ENCODE results near the gene NPAS3. TPM values are rescaled to one million over a fixed set of nuclear protein-coding genes. Genes with fewer than 3 reads are reported as not detected.

The NPAS3 gene
- total RNA-seq, 2 donors from 2014 or later = 1.1 to 1.8 TPM

DNA sequence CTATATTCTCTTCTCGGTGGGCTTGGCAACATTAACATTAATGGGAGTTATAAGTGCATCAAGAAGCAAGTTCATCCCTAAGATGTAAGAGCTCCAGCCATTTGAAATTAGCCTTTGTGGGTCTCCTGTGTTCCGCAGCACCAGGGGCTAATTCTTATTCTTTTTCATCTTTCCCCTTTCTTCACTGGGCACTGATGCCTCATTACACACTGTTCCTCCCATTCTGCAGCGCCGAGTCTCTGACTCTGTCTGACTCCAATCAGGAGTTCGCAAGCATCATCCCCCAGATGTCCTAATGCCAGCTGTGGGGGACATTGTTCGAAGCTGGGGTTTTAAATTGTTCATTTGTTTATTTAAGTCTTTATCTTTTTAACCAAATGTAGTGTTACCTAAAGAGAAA, 670.9 kb downstream of the NPAS3 start:
- DNase-seq (ENCODE audit: low spot score) = no peak
- Histone ChIP-seq H3K27ac (no peak overlapping the region), H3K27me3 (replicated peaks; ENCODE audit: insufficient read depth) (no peaks in the 10 kb centered on the region), H3K9me3 (no peaks in the 10 kb centered on the region), H3K4me1 (replicated peaks) (no peaks in the 10 kb centered on the region), H3K36me3 (no peaks in the 10 kb centered on the region), H3K4me3 (no peak overlapping the region)
- intact Hi-C loops (cut with DNase I) = no loop called here
- TF ChIP-seq POLR2A (IDR thresholded peaks at IDR 0.05) (no peak), POLR2AphosphoS5 (IDR thresholded peaks at IDR 0.05) (no peak), CTCF (IDR thresholded peaks at IDR 0.05) (no peak)
- WGBS = 77% methylated on average over 6 of the region's 6 CpGs

- H3K27ac ChIP-seq = no peak overlapping the region
- no peaks in the 10 kb centered on the region for H3K27me3 ChIP-seq (replicated peaks; ENCODE audit: insufficient read depth)
- no peaks in the 10 kb centered on the region for H3K36me3 ChIP-seq
- no peaks in the 10 kb centered on the region for H3K9me3 ChIP-seq
- WGBS = 92% methylated on average over 1 of the region's 1 CpG
- TF ChIP-seq CTCF (IDR thresholded peaks at IDR 0.05) = no peak
- no peak for TF ChIP-seq POLR2AphosphoS5 (IDR thresholded peaks at IDR 0.05)
- TF ChIP-seq POLR2A (IDR thresholded peaks at IDR 0.05) = no peak
- H3K4me1 ChIP-seq (replicated peaks) = no peaks in the 10 kb centered on the region
- H3K4me3 ChIP-seq = no peak overlapping the region
- no peak for DNase-seq (ENCODE audit: low spot score)
- intact Hi-C loops (cut with DNase I) = no loop called here
These were observed 671.4 kb downstream of the NPAS3 start for GRCh38 chr14:33610121-33610520.

DNA sequence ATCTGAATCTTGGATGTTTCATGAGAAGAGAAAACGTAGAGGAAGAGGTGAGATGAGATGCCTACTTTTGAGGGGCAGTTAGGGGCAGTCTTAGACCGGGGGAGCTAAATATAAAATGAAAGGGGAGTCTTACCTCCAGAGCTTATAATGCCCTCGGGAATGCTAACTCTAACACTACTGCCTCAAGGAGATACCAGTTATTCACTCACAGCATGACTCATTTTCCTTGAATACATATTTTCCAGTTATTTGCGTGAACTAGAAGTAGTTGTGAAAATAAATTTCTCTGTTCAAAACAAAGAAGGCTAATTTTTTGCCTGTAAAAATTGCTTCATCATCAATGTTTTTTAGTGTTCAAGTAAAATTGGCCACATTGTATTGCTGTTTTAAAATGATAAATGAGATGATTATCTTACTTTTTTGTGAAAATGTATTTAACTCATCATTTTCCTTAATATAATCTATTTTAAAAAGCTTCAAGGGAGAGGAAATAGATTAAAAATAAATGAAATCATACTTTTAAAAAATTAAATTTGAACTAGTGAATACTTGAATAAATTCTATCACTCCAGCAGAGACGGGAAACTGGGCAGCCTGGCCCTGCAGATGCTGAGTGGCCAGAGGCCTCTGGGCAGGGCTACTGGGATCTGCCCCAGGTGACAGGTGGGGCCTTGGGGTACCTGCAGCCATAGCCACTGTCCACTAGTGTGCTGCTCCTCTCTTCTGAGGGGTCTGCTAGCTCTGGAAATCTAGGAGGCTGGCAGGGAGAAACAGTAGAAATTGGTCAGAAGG, 672.9 kb downstream of the NPAS3 start:
- WGBS = 77% methylated on average over 5 of the region's 5 CpGs
- H3K27ac ChIP-seq = no peak overlapping the region
- H3K4me3 ChIP-seq = no peak overlapping the region
- no peaks in the 10 kb centered on the region for H3K36me3 ChIP-seq
- DNase-seq (ENCODE audit: low spot score) = no peak
- no peaks in the 10 kb centered on the region for H3K27me3 ChIP-seq (replicated peaks; ENCODE audit: insufficient read depth)
- intact Hi-C loops (cut with DNase I) = no loop called here
- TF ChIP-seq POLR2AphosphoS5 (IDR thresholded peaks at IDR 0.05) (no peak), POLR2A (IDR thresholded peaks at IDR 0.05) (no peak), CTCF (IDR thresholded peaks at IDR 0.05) (no peak)
- H3K9me3 ChIP-seq = no peaks in the 10 kb centered on the region
- no peaks in the 10 kb centered on the region for H3K4me1 ChIP-seq (replicated peaks)

- H3K9me3 ChIP-seq = no peaks in the 10 kb centered on the region
- TF ChIP-seq POLR2AphosphoS5 (IDR thresholded peaks at IDR 0.05) (no peak), CTCF (IDR thresholded peaks at IDR 0.05) (no peak), POLR2A (IDR thresholded peaks at IDR 0.05) (no peak)
- no peaks in the 10 kb centered on the region for H3K36me3 ChIP-seq
- no peak overlapping the region for H3K27ac ChIP-seq
- no peaks in the 10 kb centered on the region for H3K4me1 ChIP-seq (replicated peaks)
- 57% methylated on average over 6 of the region's 6 CpGs for WGBS
- H3K27me3 ChIP-seq (replicated peaks; ENCODE audit: insufficient read depth) = no peaks in the 10 kb centered on the region
- no peak for DNase-seq (ENCODE audit: low spot score)
- no peak overlapping the region for H3K4me3 ChIP-seq
- intact Hi-C loops (cut with DNase I) = no loop called here
These were observed 673.5 kb downstream of the NPAS3 start for GRCh38 chr14:33612197-33612505.

DNA sequence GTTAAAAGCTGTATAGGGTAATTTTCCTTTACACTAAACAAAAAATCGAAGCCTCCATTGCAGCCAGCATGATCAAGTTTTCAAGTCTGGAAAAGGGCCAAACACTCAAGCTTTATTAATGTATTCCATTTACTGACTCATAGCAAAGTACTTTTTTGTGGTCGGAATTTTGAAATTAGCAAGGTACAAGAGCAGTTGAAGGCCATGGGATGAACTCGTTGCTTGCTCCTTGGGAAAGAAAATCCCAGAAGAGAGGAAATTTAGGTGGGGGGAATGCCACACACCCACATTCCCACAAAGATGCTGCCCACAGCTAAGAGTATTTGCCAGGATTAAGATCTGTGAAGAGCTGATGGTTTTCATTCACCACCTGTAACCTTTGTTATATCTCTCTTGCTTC, 678.5 kb downstream of the NPAS3 start:
- no peaks in the 10 kb centered on the region for H3K9me3 ChIP-seq
- TF ChIP-seq POLR2A (IDR thresholded peaks at IDR 0.05) (no peak), POLR2AphosphoS5 (IDR thresholded peaks at IDR 0.05) (no peak), CTCF (IDR thresholded peaks at IDR 0.05) (no peak)
- H3K4me3 ChIP-seq = no peak overlapping the region
- no peaks in the 10 kb centered on the region for H3K27me3 ChIP-seq (replicated peaks; ENCODE audit: insufficient read depth)
- intact Hi-C loops (cut with DNase I) = no loop called here
- H3K27ac ChIP-seq = no peak overlapping the region
- 42% methylated on average over 3 of the region's 3 CpGs for WGBS
- DNase-seq (ENCODE audit: low spot score) = no peak
- no peaks in the 10 kb centered on the region for H3K36me3 ChIP-seq
- H3K4me1 ChIP-seq (replicated peaks) = no peaks in the 10 kb centered on the region
